Hindlimb muscle (tissue), 1 donor: ENCODE data around the gene INPP5E. TPM values are rescaled to one million over a fixed set of nuclear protein-coding genes. Genes with fewer than 3 reads are reported as not detected.
A peak's percentile ranks its signal among the peaks of the same experiment; 100 is the strongest.
"Not testable (repeated sequence)": the region's sequence is repeated elsewhere in the genome, so short reads cannot be mapped to it uniquely, and the experiment has no call there.

Source experiments
- DNase-seq: peaks from one replicate; pipeline ENCODE4 v3.0.0-alpha.2; 2013
- polyA plus RNA-seq: library from polyadenylated mRNA; unstranded; fragments of 120-200 nt; gene quantifications from one replicate; pipeline ENCODE4 v1.2.1, GENCODE V29; 2013; ENCODE audit not compliant: insufficient read length

INPP5E gene
- polyA plus RNA-seq, 1 donor, result 13.7 TPM

DNA sequence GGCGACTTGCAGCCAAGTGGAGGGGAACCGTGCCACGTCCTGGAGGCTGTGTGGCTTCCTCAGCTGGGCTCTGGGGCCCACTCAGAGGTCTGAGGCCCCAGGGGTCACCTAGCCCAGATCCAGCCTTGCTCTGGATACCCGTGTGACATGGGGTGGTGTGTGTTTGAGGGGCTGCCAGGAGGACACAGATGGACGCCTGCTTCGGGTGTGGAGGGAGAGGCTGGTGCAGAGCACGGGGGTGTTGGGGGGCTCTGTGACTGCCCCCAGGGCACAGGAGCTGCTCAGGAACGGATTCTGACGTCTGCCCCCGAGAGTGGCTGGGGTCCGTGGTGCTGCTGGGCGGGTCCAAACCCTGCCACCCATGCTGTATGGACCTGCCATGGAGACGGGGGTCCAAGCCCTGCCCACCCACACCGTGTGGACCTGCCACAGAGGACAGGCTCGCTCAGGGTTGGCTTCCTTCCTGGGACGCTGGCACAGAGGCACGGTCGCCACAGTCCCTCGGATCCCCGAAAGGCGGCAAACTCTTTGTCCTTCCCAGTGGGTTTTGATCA, 10.5 kb downstream of the INPP5E start:
- no peak for DNase-seq

DNA sequence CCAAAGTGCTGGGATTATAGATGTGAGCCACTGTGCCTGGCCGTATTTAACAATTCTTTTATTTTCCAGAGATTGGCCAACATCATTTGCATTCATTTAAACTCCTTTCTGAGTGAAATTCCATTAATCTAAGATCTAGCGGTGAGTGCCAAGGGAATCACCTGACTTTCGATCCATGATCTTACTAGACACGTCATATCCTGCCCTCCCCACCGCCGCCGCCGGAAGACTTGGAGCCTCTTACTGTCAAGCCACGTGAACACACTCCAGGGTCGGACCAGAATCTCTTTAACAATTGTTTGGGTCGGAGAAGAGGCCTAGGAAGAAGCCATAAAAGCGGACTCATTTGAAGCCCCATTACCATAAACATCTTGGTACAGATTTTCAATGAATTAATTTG, 12.9 kb downstream of the INPP5E start:
- DNase-seq, result no peak

DNA sequence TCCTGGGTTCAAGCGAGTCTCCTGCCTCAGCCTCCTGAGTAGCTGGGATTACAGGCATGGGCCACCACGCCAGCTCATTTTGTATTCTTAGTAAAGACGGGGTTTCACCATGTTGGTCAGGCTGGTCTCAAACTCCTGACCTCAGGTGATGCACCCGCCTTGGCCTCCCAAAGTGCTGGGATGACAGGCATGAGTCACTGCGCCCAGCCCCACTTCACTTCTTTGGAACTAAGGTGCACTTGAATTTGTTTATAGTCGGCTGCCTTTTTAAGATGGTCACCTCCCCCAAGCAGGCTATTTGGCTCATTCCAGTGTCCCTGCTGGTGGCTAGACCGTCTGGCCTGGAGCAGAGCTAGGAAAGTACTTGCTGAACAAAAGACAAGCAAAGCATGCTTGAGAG, 14.3 kb downstream of the INPP5E start:
- not testable (repeated sequence) for DNase-seq

DNA sequence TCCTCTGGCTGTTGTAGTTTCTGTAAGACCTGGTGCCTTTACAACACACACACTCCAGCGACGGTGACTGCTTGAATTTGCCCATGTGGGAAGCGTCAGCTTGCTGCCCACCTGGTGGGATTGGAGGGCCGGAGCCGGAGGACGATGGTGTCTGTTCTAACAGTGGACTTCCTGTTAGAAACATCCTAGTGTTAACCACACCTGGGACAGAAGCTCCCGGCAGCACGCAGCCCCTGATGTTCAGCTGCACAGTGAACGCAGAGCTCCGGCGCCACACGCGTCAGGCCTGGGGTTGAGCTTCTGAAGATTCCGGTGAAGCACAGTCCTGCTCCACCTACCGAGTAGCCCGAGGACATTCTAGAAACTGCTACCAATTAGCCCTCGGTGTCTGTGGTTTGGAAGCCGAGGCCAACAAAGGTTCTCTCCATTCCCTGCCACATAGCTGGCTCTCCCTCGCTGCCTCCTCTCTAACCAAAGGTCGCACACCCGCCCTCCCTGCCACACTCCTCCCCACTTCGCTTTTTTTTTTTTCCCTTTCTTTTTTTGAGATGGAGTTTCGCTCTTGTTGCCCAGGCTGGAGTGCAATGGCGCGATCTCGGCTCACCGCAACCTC, 14.8 kb downstream of the INPP5E start:
- no peak for DNase-seq

DNA sequence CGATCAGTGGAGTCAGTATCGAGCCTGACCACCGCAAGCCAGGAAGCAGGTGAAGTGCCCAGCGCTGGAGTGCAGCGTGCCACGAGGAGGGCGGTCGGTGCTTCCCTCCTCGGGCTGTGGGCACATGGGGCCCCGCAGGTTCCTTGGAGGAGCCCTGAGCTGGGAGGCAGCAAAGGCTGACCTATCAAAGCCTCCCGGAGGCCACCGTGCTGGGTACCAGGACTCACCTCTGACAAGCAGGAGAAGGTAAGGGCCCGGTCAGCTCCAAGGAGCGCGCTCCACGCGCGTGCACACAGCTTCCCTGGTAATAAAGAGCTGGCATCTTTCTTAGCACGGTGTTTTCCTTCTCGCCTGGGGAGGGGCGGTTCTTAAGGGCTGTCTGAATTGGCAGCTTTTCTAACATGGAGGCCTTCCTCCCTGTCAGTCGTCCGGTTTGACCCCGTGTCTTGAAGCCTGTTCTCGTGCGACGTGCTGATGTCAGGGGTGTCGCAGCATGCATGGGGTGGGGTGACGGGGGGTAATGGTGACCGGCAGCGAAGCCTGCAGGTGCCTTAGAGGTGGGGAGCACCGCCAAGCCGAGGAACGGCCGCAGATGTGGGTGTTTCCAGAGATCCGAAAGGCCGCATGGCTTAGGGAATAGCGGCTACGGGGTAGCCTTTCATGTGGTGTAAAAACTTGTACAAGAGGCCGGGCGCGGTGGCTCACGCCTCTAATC, 16.1 kb downstream of the INPP5E start:
- no peak for DNase-seq

DNA sequence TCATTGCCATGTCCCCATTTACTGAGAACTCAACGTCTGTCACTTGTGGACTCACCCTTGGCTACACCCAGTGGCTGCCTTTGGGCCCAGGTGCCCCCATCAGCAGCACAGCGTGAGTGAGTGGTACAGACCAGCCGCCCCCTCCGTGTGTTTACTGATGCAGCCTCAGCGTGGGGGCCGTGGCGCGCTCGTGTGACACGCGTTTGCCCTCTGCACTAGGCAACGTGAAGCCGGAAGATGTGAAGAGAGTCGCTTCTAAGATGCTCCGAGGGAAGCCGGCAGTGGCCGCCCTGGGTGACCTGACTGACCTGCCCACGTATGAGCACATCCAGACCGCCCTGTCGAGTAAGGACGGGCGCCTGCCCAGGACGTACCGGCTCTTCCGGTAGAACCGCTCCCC, 16.8 kb downstream of the INPP5E start:
- DNase-seq, result no peak

DNA sequence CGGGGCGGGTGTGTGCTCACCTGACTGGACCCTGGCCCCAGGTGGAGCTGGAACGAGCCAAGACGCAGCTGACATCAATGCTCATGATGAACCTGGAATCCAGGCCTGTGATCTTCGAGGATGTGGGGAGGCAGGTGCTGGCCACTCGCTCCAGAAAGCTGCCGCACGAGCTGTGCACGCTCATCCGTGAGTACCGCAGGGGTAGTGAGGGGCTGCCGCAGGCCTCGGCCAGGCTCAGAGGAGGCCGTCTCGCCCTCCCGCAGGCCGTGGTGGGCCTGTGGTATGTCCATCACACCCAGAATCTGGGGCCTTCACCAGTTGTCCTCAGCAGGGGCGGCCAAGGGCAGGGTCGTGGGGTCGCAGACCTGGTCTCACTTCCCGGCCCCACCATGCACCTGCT, 17.9 kb downstream of the INPP5E start:
- no peak for DNase-seq

DNA sequence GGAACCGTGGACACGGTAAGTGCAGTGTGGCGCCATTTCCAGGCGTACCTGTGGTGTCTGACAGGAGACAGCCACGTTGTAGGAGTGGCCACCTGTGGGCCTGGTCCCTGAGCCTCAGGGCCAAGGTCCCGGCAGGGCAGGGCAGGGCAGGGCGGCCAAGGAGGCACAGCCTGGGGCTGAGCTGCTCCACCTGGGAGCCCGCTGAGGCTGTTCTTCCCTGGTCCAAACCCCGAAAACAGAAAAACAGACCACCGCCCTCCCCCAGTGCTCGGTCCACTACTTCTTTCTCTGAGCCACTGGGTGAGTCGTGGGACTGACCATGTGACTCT, 20.6 kb downstream of the INPP5E start:
- DNase-seq, result no peak

DNA sequence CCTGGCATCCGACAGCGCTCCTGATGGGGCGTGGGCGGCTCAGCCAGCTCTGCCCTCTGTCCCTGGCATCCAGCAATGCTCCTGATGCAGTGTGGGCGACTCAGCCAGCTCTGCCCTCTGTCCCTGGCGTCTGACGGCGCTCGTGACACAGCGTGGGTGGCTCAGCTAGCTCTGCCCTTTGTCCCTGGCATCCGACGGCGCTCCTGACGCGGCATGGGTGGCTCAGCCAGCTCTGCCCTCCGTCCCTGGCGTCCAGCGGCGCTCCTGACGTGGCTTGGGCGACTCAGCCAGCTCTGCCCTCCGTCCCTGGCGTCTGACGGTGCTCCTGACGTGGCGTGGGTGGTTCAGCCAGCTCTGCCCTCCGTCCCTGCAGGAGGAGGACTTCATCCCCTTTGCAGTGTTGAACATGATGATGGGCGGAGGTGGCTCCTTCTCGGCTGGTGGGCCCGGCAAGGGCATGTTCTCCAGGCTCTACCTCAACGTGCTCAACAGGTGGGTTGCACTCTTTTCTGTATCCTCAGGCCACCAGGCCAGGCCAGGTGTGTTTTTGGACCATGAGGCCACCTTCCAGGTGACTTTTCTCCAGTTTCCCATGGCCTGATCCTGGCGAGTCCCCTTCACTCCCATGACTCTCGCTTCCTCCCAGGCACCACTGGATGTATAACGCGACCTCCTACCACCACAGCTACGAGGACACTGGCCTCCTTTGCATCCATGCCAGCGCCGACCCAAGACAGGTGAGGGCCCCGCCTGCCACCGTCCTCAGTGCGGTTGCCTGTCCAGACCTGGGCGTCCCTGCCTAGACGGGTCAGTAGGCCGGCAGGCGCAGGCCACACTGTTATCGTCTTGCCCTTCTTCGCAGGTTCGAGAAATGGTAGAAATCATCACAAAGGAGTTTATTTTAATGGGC, 21.2 kb downstream of the INPP5E start:
- DNase-seq, result no peak

DNA sequence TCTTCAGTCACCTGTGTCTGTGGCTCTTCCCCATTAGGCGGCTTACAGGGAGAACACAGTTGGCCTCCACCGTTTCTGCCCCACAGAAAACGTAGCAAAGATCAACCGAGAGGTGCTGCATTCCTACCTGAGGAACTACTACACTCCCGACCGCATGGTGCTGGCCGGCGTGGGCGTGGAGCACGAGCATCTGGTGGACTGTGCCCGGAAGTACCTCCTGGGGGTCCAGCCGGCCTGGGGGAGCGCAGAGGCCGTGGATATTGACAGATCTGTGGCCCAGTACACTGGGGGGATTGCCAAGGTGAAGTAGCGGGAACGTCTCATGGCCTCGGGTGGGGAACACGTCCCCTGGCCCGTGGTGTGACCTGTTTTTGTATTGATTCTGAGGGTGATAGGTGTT, 22.7 kb downstream of the INPP5E start:
- DNase-seq, result no peak

DNA sequence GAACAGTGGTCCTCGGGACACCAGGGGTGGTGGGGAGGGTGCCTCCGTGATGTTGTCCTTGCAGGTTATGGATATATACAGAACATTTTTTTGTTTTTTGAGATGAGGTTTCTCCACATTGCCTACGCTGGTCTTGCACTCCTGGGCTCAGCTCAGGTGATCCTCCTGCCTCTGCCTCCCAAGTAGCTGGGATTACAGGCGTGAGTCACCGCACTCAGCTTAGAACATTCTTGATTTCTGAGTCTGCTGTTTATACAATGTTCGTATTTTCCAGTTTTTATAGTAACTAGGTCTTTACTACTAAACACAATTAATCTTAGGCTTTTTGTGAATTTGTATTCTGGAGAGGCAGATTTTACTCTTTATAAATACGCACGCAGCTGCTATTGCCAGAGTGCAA, 23.2 kb downstream of the INPP5E start:
- no peak for DNase-seq

DNA sequence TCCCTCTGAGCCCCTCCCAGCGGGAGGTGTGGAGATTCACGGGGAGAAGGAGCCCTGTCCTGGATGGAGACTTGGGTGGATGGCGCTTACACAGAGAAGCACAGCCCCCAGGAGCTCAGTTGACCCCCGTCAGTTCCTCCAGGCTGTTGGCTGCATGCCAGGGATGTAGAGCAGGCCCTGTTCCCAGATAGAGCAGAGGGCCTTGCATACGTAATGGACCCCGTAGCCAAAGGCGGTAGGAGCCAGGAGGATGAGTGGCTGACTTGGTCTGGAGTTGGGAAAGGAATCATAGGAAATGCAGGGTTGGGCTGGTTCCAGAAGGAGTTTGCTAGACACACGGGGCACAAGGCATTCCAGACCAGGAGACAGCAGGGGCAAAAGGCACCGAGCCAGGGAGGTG, 26.7 kb downstream of the INPP5E start:
- no peak for DNase-seq

DNA sequence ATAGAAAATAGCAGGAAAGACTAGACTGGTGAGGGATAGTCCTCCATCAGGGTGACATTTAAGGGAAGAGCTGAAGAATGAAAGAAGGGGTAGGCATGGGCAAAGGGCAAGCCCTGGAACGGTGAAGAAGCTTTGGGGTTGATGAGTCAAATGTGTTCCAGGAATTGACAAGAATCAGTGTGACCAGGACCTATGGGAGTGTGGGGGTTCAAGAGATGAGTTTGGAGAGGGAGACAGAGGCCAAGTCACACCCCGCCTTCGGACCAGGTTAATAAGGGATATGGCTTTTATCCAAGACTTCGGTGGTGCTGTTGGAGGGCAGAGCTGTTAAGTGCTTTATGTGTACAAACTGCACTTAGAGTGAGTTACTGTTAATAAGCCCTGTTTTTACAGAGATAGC, 28.3 kb downstream of the INPP5E start:
- DNase-seq, result no peak

DNA sequence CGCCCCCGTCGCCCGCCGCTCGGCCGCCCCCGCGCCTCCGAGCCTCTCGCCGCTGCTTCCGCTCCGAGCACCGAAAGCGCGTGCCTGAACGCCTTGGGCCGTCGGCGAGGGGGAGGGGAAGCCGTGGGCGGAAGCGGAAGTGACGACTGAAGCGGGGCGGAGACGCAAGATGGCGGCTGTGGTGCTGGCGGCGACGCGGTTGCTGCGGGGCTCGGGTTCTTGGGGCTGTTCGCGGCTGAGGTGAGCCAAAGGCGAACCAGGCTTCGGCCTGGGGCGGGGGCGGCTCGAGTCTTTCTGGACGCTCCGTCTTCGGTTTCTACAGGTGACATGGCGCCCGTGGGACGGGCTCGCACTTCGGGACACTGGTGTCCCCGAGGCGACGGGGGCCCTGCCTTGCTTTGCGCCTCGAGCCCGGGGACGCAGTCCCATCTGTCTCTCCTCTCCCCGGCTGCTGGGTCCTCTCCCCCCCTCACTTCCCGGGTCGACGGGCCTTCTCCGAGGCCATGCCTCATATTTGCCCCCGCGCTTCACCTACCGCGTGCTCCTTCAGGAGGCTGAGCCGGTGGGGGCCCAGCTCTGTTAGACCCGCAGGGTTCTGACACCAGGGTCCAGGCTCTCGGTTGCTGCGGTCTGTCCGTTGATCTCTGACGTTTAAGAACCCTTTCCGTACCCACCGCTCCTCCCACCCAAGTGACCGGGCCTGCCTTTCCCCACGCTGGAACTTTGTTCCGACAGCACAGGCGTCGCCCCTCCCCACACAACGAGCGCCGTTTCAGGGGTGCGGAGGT, 29.0 kb downstream of the INPP5E start, which contains the start of the genes ENTR1 and PMPCA:
ENTR1 (minus strand) TSS at position 115 of the 788 bp plus-strand sequence. CDS start 217 bp downstream, outside the sequence.
PMPCA (plus strand) TSS at position 159 of the 788 bp plus-strand sequence; CDS start at position 170, 11 bp downstream.
- peak; percentile 93 for DNase-seq

DNA sequence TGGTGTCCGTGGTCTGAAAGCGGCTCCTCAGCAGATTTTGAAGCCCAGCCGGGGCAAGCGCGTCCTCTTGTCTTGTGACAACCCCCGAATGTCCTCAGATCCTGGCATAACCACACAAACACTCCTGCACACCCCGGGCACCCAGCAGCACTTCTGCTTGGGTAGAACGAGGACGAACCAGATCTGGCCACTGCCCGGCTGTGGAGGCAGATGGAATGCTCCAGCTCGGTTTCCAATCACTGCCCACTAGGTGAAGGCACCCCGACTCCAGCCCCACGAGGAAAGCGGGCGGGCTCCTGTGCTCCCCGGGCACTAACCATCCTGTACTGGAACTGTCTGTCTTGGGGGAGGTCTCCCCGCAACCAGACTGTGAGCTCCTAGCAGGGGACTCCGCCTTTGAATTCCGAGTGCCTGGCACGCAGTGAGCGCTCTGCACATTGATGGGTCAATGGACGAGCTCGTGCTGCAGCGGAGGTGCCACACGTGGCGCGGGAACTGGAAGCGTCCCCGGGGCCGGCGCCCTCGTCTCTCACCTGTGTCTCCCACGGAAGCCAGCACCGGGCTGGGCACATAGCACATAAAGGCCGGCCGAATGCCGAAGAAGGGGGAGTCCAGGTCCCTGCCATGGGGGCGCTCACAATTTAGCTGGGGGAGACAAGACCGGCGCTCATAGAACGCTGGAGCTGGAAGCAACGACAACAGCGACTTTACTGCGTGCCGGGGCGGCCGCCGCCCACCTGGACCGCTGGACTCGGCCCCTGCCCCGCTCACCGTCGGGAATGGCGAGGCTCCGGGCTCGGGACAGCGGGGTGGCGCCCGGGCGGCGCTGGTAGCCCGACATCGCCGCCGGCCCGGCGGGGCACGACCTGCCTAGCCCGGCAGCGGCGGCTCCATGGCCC, 29.8 kb downstream of the INPP5E start:
- DNase-seq, result no peak

DNA sequence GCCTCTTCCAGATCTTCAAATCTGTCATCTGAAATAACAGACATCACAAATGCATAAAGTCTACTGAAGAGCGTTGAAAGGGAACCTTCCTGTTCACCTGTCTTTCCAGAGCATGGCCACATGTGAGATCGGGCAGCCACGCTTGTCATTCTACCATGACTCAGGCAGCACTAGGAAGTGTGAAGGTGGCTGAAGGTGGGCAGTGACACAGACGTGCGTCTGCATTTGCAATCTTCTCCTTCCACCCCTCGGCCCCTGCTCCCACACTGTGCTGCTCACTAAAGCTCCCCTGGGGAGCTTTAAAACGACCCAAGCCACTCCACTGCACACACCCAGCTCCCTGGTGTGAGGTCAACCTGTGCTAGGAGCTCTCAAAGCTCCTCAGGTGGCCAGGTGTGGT, 31.7 kb downstream of the INPP5E start:
- DNase-seq, result no peak

DNA sequence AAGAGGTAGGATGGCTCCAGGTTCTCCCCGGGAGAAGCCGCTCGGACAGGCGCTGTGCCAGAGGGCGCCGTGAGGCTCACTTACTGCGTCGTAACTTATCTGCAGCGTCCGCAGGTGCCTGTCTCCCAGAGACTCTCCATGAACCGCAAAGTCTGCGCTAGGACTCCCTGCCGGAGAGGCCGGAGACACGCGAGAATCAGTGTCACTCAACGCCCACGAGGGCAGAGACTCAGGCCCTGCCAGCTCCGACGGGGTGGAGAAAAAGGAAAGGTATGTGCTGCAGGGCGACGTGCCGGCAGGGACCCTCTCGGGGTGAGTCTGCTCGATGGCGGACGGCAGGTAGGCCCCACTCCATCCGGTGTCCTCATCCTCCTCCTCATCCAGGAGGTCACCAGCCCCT, 32.6 kb downstream of the INPP5E start:
- DNase-seq, result not testable (repeated sequence)

DNA sequence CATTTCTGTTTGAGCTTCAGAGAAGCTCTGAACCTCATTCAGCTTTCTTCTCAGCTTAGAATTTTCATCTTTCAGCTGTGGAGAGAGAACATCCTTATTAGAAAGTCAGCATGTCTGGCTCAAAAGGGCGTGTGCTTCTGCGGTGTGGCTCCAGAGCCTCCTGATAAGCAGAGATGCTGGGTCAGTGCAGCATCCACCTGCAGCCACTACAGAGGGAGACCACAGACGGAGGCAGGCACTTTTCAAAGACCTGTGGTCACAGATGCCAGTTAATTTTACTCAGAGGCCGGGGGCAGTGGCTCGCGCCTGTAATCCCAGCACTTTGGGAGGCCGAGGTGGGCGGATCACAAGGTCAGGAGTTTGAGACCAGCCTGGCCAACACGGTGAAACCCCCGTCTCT, 33.7 kb downstream of the INPP5E start:
- not testable (repeated sequence) for DNase-seq

DNA sequence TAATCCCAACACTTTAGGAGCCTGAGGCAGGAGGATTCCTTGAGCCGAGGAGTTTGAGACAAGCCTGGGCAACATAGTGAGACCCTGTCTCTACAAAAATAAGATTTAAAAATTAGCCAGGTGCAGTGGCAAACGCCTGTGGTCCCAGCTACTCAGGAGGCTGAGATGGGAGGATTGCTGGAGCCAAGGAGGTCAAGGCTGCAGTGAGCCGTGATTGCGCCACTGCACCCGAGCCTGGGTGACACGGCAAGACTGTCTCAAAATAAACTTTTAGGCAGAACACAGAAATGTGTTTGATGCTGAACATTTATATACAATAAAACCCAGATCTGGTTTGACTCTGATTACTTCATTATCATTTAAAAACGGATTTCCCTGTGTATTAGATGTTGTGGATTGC, 34.2 kb downstream of the INPP5E start:
- no peak for DNase-seq

DNA sequence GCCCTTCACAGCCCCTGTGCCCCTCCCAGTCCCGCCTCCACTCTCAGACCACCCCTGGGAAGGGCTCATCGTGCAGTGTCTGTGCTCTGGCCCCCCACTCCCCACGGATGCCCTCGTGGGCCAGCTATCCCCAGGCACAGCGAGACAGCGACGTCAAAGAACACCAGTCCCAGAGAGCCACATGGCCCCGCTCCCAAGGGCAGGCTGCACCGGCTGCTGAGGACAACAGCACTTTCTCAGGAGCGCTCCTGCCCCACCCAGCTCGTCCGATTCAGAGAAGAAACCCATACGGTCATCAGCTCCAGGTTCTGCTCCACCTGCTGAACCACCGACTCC, 34.9 kb downstream of the INPP5E start:
- DNase-seq, result no peak
